ENCODE results near the gene RIPOR3. TPM values are rescaled to one million over a fixed set of nuclear protein-coding genes. Genes with fewer than 3 reads are reported as not detected.
A peak's percentile ranks its signal among the peaks of the same experiment; 100 is the strongest.

Gene RIPOR3
- total RNA-seq, 1 experiment from 2014 or later = 1.8 TPM

- Histone ChIP-seq H3K9me3 (replicated peaks) (no peaks in the 10 kb centered on the region), H3K36me3 (peaks cover 86% of the 10 kb centered on the region), H3K27ac (no peak overlapping the region), H3K27me3 (replicated peaks) (no peaks in the 10 kb centered on the region), H3K4me1 (replicated peaks) (no peaks in the 10 kb centered on the region), H3K4me3 (no peak overlapping the region)
- DNase-seq (ENCODE audit: low read depth in 1 of 2, low spot score in 2 of 2) = no peak
Observed at GRCh38 chr20:50585214-50585613, 106.1 kb downstream of the RIPOR3 start.

GRCh38 chr20:50584687-50585086 lies 106.7 kb downstream of the RIPOR3 start:
- H3K9me3 ChIP-seq (replicated peaks) = no peaks in the 10 kb centered on the region
- H3K4me1 ChIP-seq (replicated peaks) = no peaks in the 10 kb centered on the region
- no peaks in the 10 kb centered on the region for H3K27me3 ChIP-seq (replicated peaks)
- H3K27ac ChIP-seq = no peak overlapping the region
- H3K36me3 ChIP-seq = peaks cover 86% of the 10 kb centered on the region
- no peak overlapping the region for H3K4me3 ChIP-seq
- DNase-seq (ENCODE audit: low read depth in 1 of 2, low spot score in 2 of 2) = no peak

GRCh38 chr20:50583442-50584150 lies 107.7 kb downstream of the RIPOR3 start:
- H3K9me3 ChIP-seq (replicated peaks) = no peaks in the 10 kb centered on the region
- H3K27ac ChIP-seq = no peak overlapping the region
- H3K36me3 ChIP-seq = peaks cover 93% of the 10 kb centered on the region
- no peaks in the 10 kb centered on the region for H3K4me1 ChIP-seq (replicated peaks)
- no peak for DNase-seq (ENCODE audit: low read depth in 1 of 2, low spot score in 2 of 2)
- no peak overlapping the region for H3K4me3 ChIP-seq
- no peaks in the 10 kb centered on the region for H3K27me3 ChIP-seq (replicated peaks)

GRCh38 chr20:50582591-50583234 lies 108.6 kb downstream of the RIPOR3 start:
- H3K27ac ChIP-seq = no peak overlapping the region
- no peak for DNase-seq (ENCODE audit: low read depth in 1 of 2, low spot score in 2 of 2)
- H3K4me3 ChIP-seq = no peak overlapping the region
- no peaks in the 10 kb centered on the region for H3K9me3 ChIP-seq (replicated peaks)
- H3K27me3 ChIP-seq (replicated peaks) = no peaks in the 10 kb centered on the region
- H3K36me3 ChIP-seq = peaks cover 95% of the 10 kb centered on the region
- no peaks in the 10 kb centered on the region for H3K4me1 ChIP-seq (replicated peaks)

- no peaks in the 10 kb centered on the region for H3K4me1 ChIP-seq (replicated peaks)
- no peak for DNase-seq (ENCODE audit: low read depth in 1 of 2, low spot score in 2 of 2)
- H3K36me3 ChIP-seq = peaks cover 95% of the 10 kb centered on the region
- no peaks in the 10 kb centered on the region for H3K9me3 ChIP-seq (replicated peaks)
- no peak overlapping the region for H3K4me3 ChIP-seq
- no peak overlapping the region for H3K27ac ChIP-seq
- H3K27me3 ChIP-seq (replicated peaks) = no peaks in the 10 kb centered on the region
Observed at GRCh38 chr20:50582092-50582491, 109.2 kb downstream of the RIPOR3 start.

GRCh38 chr20:50580842-50581544 lies 110.3 kb downstream of the RIPOR3 start:
- Histone ChIP-seq H3K9me3 (replicated peaks) (no peaks in the 10 kb centered on the region), H3K27me3 (replicated peaks) (no peaks in the 10 kb centered on the region), H3K36me3 (peaks cover 95% of the 10 kb centered on the region), H3K27ac (no peak overlapping the region), H3K4me1 (replicated peaks) (no peaks in the 10 kb centered on the region), H3K4me3 (no peak overlapping the region)
- no peak for DNase-seq (ENCODE audit: low read depth in 1 of 2, low spot score in 2 of 2)

GRCh38 chr20:50580016-50580747 lies 111.2 kb downstream of the RIPOR3 start:
- Histone ChIP-seq H3K9me3 (replicated peaks) (no peaks in the 10 kb centered on the region), H3K27ac (no peak overlapping the region), H3K36me3 (peaks cover 95% of the 10 kb centered on the region), H3K4me3 (no peak overlapping the region), H3K4me1 (replicated peaks) (no peaks in the 10 kb centered on the region), H3K27me3 (replicated peaks) (no peaks in the 10 kb centered on the region)
- DNase-seq (ENCODE audit: low read depth in 1 of 2, low spot score in 2 of 2) = peak; percentile 59 to 78

GRCh38 chr20:50579511-50579910 lies 111.8 kb downstream of the RIPOR3 start:
- peaks cover 96% of the 10 kb centered on the region for H3K36me3 ChIP-seq
- no peak overlapping the region for H3K27ac ChIP-seq

GRCh38 chr20:50578778-50579165 lies 112.6 kb downstream of the RIPOR3 start:
- Histone ChIP-seq H3K27ac (no peak overlapping the region), H3K27me3 (replicated peaks) (no peaks in the 10 kb centered on the region), H3K4me3 (no peak overlapping the region), H3K9me3 (replicated peaks) (no peaks in the 10 kb centered on the region), H3K36me3 (peaks cover 98% of the 10 kb centered on the region), H3K4me1 (replicated peaks) (no peaks in the 10 kb centered on the region)
- DNase-seq (ENCODE audit: low read depth in 1 of 2, low spot score in 2 of 2) = no peak

More at GRCh38 chr20:50579511-50579910, 111.8 kb downstream of the RIPOR3 start:
- Histone ChIP-seq H3K27me3 (replicated peaks) (no peaks in the 10 kb centered on the region), H3K4me1 (replicated peaks) (no peaks in the 10 kb centered on the region), H3K4me3 (no peak overlapping the region), H3K9me3 (replicated peaks) (no peaks in the 10 kb centered on the region)
- no peak for DNase-seq (ENCODE audit: low read depth in 1 of 2, low spot score in 2 of 2)

GRCh38 chr20:50578061-50578777 lies 113.1 kb downstream of the RIPOR3 start:
- Histone ChIP-seq H3K36me3 (peaks cover 94% of the 10 kb centered on the region), H3K9me3 (replicated peaks) (no peaks in the 10 kb centered on the region), H3K27me3 (replicated peaks) (no peaks in the 10 kb centered on the region), H3K4me3 (no peak overlapping the region), H3K27ac (no peak overlapping the region), H3K4me1 (replicated peaks) (no peaks in the 10 kb centered on the region)
- no peak for DNase-seq (ENCODE audit: low read depth in 1 of 2, low spot score in 2 of 2)

- Histone ChIP-seq H3K4me1 (replicated peaks) (no peaks in the 10 kb centered on the region), H3K27ac (no peak overlapping the region), H3K36me3 (peaks cover 94% of the 10 kb centered on the region), H3K4me3 (no peak overlapping the region), H3K27me3 (replicated peaks) (no peaks in the 10 kb centered on the region), H3K9me3 (replicated peaks) (no peaks in the 10 kb centered on the region)
- DNase-seq (ENCODE audit: low read depth in 1 of 2, low spot score in 2 of 2) = no peak
Observed at GRCh38 chr20:50577175-50578018, 113.9 kb downstream of the RIPOR3 start.

GRCh38 chr20:50575865-50576720 lies 115.2 kb downstream of the RIPOR3 start:
- Histone ChIP-seq H3K36me3 (peaks cover 96% of the 10 kb centered on the region), H3K27ac (no peak overlapping the region), H3K4me1 (replicated peaks) (no peaks in the 10 kb centered on the region; the same call in 1 of the 2 replicates), H3K4me3 (no peak overlapping the region), H3K9me3 (replicated peaks) (no peaks in the 10 kb centered on the region), H3K27me3 (replicated peaks) (no peaks in the 10 kb centered on the region)
- peak; percentile 40 to 67 for DNase-seq (ENCODE audit: low read depth in 1 of 2, low spot score in 2 of 2)

Data from SJSA1 (cell line).